Tibial nerve (tissue), 4 donors: ENCODE data around the gene KXD1. TPM values are rescaled to one million over a fixed set of nuclear protein-coding genes. Genes with fewer than 3 reads are reported as not detected.

Experiments used
- DNase-seq, 2 donors: peaks; one replicate each; pipeline ENCODE4 v3.0.0-alpha.2; 2019; ENCODE audit warnings: low spot score in 2 of 2
- H3K27ac ChIP-seq, 4 donors: fragments of 200-600 bp; sonication (generic) in 3 of 4; one replicate each; pipeline ENCODE4 v1.5.1; 2017 to 2019; ENCODE audit warnings: mild to moderate bottlenecking in 1 of 4
- H3K27me3 ChIP-seq, 2 donors: fragments of 200-600 bp; sonication (generic) in 1 of 2; one replicate each; pipeline versions ENCODE4 v1.5.1 to v1.6.0; 2017 to 2019
- H3K36me3 ChIP-seq, 3 donors: fragments of 200-600 bp; sonication (generic); one replicate each; pipeline ENCODE4 v1.5.1; 2018 to 2019
- H3K4me1 ChIP-seq, 4 donors: fragments of 200-600 bp; sonication (generic) in 3 of 4; one replicate each; pipeline ENCODE4 v1.5.1; 2017 to 2019
- H3K4me3 ChIP-seq, 4 donors: fragments of 200-600 bp; sonication (generic) in 3 of 4; one replicate each; pipeline ENCODE4 v1.5.1; 2017 to 2019; ENCODE audit warnings: mild to moderate bottlenecking in 1 of 4, moderate library complexity in 1 of 4
- H3K9me3 ChIP-seq, 4 donors: fragments of 200-600 bp; sonication (generic) in 3 of 4; one replicate each; pipeline ENCODE4 v1.5.1; 2017 to 2019
- EP300 ChIP-seq, 2 donors: sonication (generic); formaldehyde crosslinking; IDR thresholded peaks; one replicate each; pipeline ENCODE4 v1.6.1; 2017; ENCODE audit warnings: antibody characterized with exemption in 2 of 2, mild to moderate bottlenecking in 1 of 2
- POLR2A ChIP-seq, 2 donors: fragments of 450-650 bp; IDR thresholded peaks; one replicate each; pipeline ENCODE4 v1.6.1; 2017; ENCODE audit warnings: antibody characterized with exemption in 2 of 2, mild to moderate bottlenecking in 2 of 2, moderate library complexity in 2 of 2
- WGBS, 2 donors: methylation state at CpG; one replicate each; pipeline ENCODE4 v1.1.5; 2018; 5-methylcytosine and 5-hydroxymethylcytosine counted together
- total RNA-seq, 4 donors: library from RNA; depleted of rRNA; stranded (reverse); fragments of >200 nt; gene quantifications; one replicate each; pipeline ENCODE4 v1.1.0, GENCODE V29; 2016
- TF ChIP-seq, protein P1 (sequence below), 5 experiments: fragments of 200-600 bp in 3 of 5; fragments of 450-650 bp in 2 of 5; sonication (generic) in 3 of 5; IDR thresholded peaks; one replicate each; pipeline ENCODE4 v1.5.1; 2016 to 2019; ENCODE audit warnings: antibody characterized with exemption in 5 of 5, mild to moderate bottlenecking in 3 of 5, moderate library complexity in 2 of 5

The KXD1 gene
- total RNA-seq, 4 donors from 2014 or later: 122 to 298 (median 167) TPM

DNA sequence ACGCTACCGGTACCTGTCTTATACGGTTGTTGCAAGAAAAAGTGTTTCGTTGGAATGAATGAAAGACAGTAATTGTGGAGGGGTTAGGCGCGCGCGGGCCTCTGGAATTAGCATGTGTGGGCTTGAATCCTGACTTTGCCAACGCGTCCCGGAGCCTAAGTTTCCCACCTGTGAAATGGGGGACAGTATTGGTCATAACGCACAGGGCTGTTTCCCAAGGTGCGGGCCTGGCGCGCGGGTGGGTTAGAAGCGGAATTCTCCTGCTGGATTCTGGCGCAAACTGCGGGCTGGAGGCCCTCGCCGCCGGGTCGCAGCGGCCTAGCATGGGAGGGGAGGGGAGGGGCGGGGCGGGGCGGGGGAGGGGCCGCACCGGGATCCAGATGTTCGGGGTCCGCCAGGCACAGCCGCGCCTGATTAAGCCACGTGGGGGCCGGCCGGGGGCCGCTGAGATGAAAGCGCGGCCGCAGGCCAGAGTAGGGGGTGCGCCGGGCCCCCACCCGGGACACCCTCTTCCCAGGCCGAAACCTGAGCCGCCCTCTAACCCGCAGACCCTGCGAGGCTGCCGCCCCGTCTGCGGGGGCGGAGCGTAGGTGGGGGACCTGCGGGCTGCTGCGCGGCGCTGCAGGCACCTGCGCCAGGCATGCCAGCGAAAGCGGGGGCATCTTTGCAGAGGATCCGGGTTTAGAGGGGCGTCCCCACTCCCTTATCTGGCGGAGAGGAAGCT lies 53.8 kb downstream of the KXD1 start:
- Histone ChIP-seq H3K4me3 (peak overlapping the region in 1 of 4 donors; percentile 25), H3K27ac (no peak overlapping the region), H3K9me3 (no peaks in the 10 kb centered on the region), H3K4me1 (peaks cover 2 to 53% (median 34%) of the 10 kb centered on the region in 4 donors), H3K27me3 (peaks cover 7 to 95% of the 10 kb centered on the region in 2 donors), H3K36me3 (no peaks in the 10 kb centered on the region)
- 3 to 4% methylated on average over 44 to 47 of the region's 62 CpGs for WGBS, 2 donors
- no peak for DNase-seq
- TF ChIP-seq EP300 (IDR thresholded peaks at IDR 0.05) (no peak), POLR2A (IDR thresholded peaks at IDR 0.05) (no peak)
- TF ChIP-seq, protein P1, sequence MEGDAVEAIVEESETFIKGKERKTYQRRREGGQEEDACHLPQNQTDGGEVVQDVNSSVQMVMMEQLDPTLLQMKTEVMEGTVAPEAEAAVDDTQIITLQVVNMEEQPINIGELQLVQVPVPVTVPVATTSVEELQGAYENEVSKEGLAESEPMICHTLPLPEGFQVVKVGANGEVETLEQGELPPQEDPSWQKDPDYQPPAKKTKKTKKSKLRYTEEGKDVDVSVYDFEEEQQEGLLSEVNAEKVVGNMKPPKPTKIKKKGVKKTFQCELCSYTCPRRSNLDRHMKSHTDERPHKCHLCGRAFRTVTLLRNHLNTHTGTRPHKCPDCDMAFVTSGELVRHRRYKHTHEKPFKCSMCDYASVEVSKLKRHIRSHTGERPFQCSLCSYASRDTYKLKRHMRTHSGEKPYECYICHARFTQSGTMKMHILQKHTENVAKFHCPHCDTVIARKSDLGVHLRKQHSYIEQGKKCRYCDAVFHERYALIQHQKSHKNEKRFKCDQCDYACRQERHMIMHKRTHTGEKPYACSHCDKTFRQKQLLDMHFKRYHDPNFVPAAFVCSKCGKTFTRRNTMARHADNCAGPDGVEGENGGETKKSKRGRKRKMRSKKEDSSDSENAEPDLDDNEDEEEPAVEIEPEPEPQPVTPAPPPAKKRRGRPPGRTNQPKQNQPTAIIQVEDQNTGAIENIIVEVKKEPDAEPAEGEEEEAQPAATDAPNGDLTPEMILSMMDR (IDR thresholded peaks at IDR 0.05): no peak

DNA sequence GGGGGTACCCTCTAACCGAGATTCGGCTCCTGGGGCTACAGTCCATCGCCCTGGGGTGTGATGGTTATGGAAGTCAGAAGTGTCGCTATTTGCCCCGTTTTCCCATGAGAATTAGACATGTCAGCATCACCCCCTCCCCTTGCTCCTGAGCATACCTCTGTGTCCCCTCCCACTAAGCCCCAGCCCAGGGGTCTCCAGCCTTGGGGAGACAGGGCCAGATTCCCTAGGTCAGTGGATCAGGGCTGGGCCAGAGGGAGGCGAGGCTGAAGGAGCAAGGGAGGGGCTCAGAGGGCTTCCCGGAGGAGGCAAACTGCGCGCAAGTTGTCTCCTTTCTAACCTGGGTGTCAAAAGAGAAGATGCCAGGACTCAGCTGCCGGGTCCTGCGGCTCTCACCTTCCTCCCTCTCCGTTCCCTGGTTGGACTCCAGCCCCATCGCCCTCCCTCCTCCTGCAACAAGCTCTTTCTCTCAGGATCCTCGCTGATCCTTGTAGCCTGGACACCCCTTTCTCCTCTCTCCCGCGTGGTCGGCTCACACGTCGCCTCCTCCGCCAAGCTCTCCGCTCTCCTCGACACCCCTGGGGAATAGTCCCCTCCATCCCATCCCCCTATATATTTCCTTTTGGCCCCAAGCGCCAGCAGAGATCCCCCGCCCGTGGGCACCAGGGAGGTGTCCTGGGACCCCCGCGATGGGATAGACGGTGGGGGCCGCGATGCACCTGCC lies 54.5 kb downstream of the KXD1 start:
- TF ChIP-seq, protein P1 (IDR thresholded peaks at IDR 0.05): no peak
- TF ChIP-seq POLR2A (IDR thresholded peaks at IDR 0.05) (no peak), EP300 (IDR thresholded peaks at IDR 0.05) (no peak)
- no peak for DNase-seq
- 1 to 3% methylated on average over 23 to 28 of the region's 30 CpGs for WGBS, 2 donors
- H3K36me3 ChIP-seq: no peaks in the 10 kb centered on the region
- peaks cover 7 to 98% of the 10 kb centered on the region in 2 donors for H3K27me3 ChIP-seq
- peak overlapping the region; percentile 24 to 51 (median 32) for H3K4me3 ChIP-seq
- no peaks in the 10 kb centered on the region for H3K9me3 ChIP-seq
- H3K27ac ChIP-seq: no peak overlapping the region
- peaks cover 2 to 48% (median 32%) of the 10 kb centered on the region in 4 donors for H3K4me1 ChIP-seq

DNA sequence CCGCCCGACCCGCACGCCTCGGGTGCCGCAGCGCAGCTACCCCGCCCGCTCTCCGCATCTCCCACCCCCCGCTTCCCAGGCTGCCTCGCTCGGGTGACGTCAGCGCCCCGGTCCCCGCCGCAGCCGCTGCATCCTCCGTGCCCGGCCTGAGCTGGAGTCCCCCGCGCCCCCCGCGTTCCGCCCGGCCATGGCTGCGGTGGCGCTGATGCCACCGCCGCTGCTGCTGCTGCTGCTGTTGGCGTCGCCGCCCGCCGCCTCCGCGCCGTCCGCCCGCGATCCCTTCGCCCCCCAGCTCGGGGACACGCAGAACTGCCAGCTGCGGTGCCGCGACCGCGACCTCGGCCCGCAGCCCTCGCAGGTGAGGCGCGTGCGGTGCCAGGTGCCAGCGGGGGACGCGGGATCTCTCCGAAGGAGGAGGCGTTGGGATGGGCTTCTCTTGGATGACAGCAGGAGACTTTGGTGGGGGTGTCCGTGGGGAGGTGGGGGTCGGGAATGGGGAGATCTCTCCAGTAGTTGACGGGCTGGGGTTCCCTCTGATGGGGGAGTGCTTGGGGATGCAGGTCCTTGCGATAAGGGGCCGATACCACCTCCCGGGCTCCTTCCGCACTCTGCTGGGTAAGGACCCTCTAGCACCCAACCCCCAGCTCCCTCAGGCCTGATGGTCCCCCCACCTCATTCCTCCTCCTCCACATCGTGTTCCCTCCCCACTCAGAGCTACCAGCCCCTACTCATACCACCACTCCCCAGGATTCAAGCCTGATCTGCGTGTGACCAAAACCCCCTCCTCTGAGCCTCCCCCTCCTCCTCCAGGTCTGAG lies 55.3 kb downstream of the KXD1 start, which contains the start of gene TMEM59L:
Gene TMEM59L, plus strand, starts transcription at position 99 of the 817 bp plus-strand sequence. Its CDS starts 89 bp downstream, at position 188.
- WGBS, 2 donors: 3 to 4% methylated on average over 26 to 59 of the region's 70 CpGs
- TF ChIP-seq EP300 (IDR thresholded peaks at IDR 0.05) (no peak), POLR2A (IDR thresholded peaks at IDR 0.05) (no peak)
- TF ChIP-seq, protein P1 (IDR thresholded peaks at IDR 0.05): no peak
- Histone ChIP-seq H3K9me3 (no peaks in the 10 kb centered on the region), H3K36me3 (no peaks in the 10 kb centered on the region), H3K27ac (no peak within 1 kb of the TSS), H3K27me3 (peaks cover 4 to 98% of the 10 kb centered on the region in 2 donors), H3K4me3 (peak within 1 kb of the TSS; percentile 24 to 51 (median 32)), H3K4me1 (peaks cover 0 to 41% (median 27%) of the 10 kb centered on the region in 4 donors)
- DNase-seq: no peak

DNA sequence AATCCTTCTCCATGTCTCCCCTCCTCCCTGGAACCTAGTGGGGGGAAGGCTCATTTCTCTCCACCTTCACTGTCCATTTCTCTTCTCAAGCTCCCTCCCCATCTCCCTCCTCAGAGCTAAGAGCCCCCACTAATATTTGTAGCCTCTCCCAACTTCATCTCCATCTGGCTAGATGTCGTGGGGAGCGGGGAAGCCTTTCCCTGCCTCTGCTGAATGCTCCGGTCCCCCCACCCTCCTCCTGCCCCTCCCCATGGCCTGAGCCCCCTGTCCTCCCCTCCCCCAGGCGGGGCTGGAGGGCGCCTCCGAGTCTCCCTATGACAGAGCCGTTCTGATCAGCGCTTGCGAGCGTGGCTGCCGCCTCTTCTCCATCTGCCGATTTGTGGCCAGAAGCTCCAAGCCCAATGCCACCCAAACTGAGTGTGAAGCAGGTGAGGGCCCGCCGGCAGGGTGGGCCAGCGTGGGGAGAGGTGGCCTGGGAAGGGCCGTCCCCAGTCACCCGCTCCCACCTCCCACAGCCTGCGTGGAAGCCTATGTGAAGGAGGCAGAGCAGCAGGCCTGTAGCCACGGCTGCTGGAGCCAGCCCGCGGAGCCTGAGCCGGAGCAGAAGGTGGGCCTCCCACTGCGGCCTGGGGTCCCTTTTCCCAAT lies 56.0 kb downstream of the KXD1 start:
- TF ChIP-seq POLR2A (IDR thresholded peaks at IDR 0.05) (no peak), EP300 (IDR thresholded peaks at IDR 0.05) (no peak)
- TF ChIP-seq, protein P1 (IDR thresholded peaks at IDR 0.05): no peak
- no peaks in the 10 kb centered on the region for H3K9me3 ChIP-seq
- peaks cover 4 to 90% of the 10 kb centered on the region in 2 donors for H3K27me3 ChIP-seq
- no peak overlapping the region for H3K4me3 ChIP-seq
- no peak overlapping the region for H3K27ac ChIP-seq
- WGBS, 2 donors: 36 to 46% methylated on average over 22 to 23 of the region's 23 CpGs
- DNase-seq: no peak
- peaks cover 0 to 38% (median 27%) of the 10 kb centered on the region in 4 donors for H3K4me1 ChIP-seq
- no peaks in the 10 kb centered on the region for H3K36me3 ChIP-seq
